A549 treated with CORT108297 at 1 μM for 4 hours (cell line): ENCODE measurements around the gene GALNT11. TPM values are rescaled to one million over a fixed set of nuclear protein-coding genes. Genes with fewer than 3 reads are reported as not detected.

Experiments
- total RNA-seq: library from RNA; stranded (reverse); fragments of 200-300 nt; extraction: Qiagen RNA extraction; gene quantifications from 5 replicates; pipeline ENCODE4 v1.2.3, GENCODE V29; 2022

The GALNT11 gene
- 19.2 to 24.3 TPM (median 23.5 TPM) in 5 replicates for total RNA-seq

GRCh38 chr7:152025077-152025936, at the start of gene GALNT11:
Gene GALNT11, plus strand, starts transcription at chr7:152025674. Its CDS starts 68,554 bp downstream, at chr7:152094228.

Other genes with a start within 250 kb of the GALNT11 start
- 34.2 to 46.2 TPM (median 35.5 TPM) in 5 replicates for gene PRKAG2, start 148.6 kb upstream of the GALNT11 start, total RNA-seq
- not detected in 5 replicates for gene GALNTL5, start 69.2 kb upstream of the GALNT11 start, total RNA-seq